CD4-positive, alpha-beta T cell (primary cell): ENCODE measurements around the gene LGALS4. TPM values are rescaled to one million over a fixed set of nuclear protein-coding genes. Genes with fewer than 3 reads are reported as not detected.
A peak's percentile ranks its signal among the peaks of the same experiment; 100 is the strongest.

Experiments
- ATAC-seq: fragments of 200-7000 bp; cut with Tn5 transposase; one replicate; pipeline ENCODE4 v1.10.0; 2022; ENCODE audit warnings: mild to moderate bottlenecking; ENCODE audit not compliant: poor library complexity
- CTCF ChIA-PET: fragments of 350-600 bp; sonication (Branson Sonifier 250); formaldehyde crosslinking; loops from one replicate; lab custom pipeline; 2021; ENCODE audit warnings: antibody characterized with exemption, inconsistent platforms; lab: Charles Lee
- POLR2A ChIA-PET: fragments of 350-600 bp; sonication (Branson Sonifier 250); formaldehyde crosslinking; loops from one replicate; lab custom pipeline; 2021; ENCODE audit warnings: antibody characterized with exemption, inconsistent platforms; lab: Charles Lee
- DNase-seq, 14 experiments: peaks; one replicate each; pipeline ENCODE4 v3.0.0-alpha.2; 2013 to 2020; ENCODE audit warnings: mixed read lengths in 2 of 14
- H3K27ac ChIP-seq, 2 donors: one replicate each; pipeline versions ENCODE4 v1.5.1 to v1.7.0; 2013; ENCODE audit warnings: low read length in 2 of 2, low read depth in 1 of 2, mild to moderate bottlenecking in 1 of 2
- H3K27me3 ChIP-seq, 2 experiments: 1 replicate in 1 of 2; 2 replicates in 1 of 2; pipeline versions ENCODE4 v1.6.1 to v1.7.0; 2013; ENCODE audit warnings: low read length in 2 of 2, control low read depth in 1 of 2, mild to moderate bottlenecking in 1 of 2, moderate library complexity in 1 of 2; ENCODE audit not compliant: insufficient read depth in 2 of 2, control insufficient read depth in 1 of 2
- H3K36me3 ChIP-seq: one replicate; pipeline ENCODE4 v1.6.1; 2013; ENCODE audit warnings: low read length, control low read depth; ENCODE audit not compliant: insufficient read depth
- H3K4me1 ChIP-seq: one replicate; pipeline ENCODE4 v1.6.1; 2013; ENCODE audit warnings: low read length, control low read depth; ENCODE audit not compliant: insufficient read depth
- H3K4me3 ChIP-seq: one replicate; pipeline ENCODE4 v1.5.1; 2013; ENCODE audit warnings: mild to moderate bottlenecking, low read length, moderate library complexity
- H3K9me3 ChIP-seq, 2 experiments: 1 replicate in 1 of 2; 2 replicates in 1 of 2; pipeline versions ENCODE4 v1.6.1 to v1.7.0; 2013; ENCODE audit warnings: low read length in 2 of 2, mild to moderate bottlenecking in 2 of 2, control low read depth in 1 of 2, moderate library complexity in 1 of 2; ENCODE audit not compliant: control insufficient read depth in 1 of 2, insufficient read depth in 1 of 2
- H3K27ac Mint-ChIP-seq: one replicate; pipeline ENCODE4 v1.8.0; 2020; ENCODE audit warnings: mixed read lengths
- H3K27me3 Mint-ChIP-seq: one replicate; pipeline ENCODE4 v1.8.0; 2021; ENCODE audit warnings: mixed read lengths
- H3K36me3 Mint-ChIP-seq: one replicate; pipeline ENCODE4 v1.8.0; 2021; ENCODE audit warnings: low read depth, mixed read lengths
- H3K4me1 Mint-ChIP-seq: one replicate; pipeline ENCODE4 v1.8.0; 2021; ENCODE audit warnings: low read depth, mixed read lengths
- H3K4me3 Mint-ChIP-seq: one replicate; pipeline ENCODE4 v1.8.0; 2020; ENCODE audit warnings: mild to moderate bottlenecking, mixed read lengths
- H3K9me3 Mint-ChIP-seq: one replicate; pipeline ENCODE4 v1.8.0; 2020; ENCODE audit warnings: mixed read lengths
- CTCF ChIP-seq: fragments of 200-600 bp; IDR thresholded peaks from one replicate; pipeline ENCODE4 v1.8.0; 2022; ENCODE audit warnings: antibody characterized with exemption, mild to moderate bottlenecking
- intact Hi-C, 2 experiments: fragments of 100-400 bp; cut with DNase I in 1 of 2; cut with micrococcal nuclease in 1 of 2; formaldehyde crosslinking; loops; one replicate each; pipeline versions ENCODE4 v1.15.1 to v1.9.0; 2023 to 2025; cut with DNase I, micrococcal nuclease
- total RNA-seq, 174 experiments: library from RNA in 2 of 174; stranded (reverse) in 2 of 174; gene quantifications; one replicate each; pipeline ENCODE4 v1.2.3 and lab custom pipeline; 2021 to 2026

The LGALS4 gene
- total RNA-seq, 2 experiments from 2014 or later: 2.3 to 3.1 TPM

GRCh38 chr19:38845374-38846024 is 32.8 kb upstream of the LGALS4 start:
- Histone ChIP-seq H3K27me3 (no peaks in the 10 kb centered on the region), H3K4me3 (no peak overlapping the region), H3K9me3 (no peaks in the 10 kb centered on the region), H3K36me3 (peaks cover 82% of the 10 kb centered on the region), H3K4me1 (peaks cover 87% of the 10 kb centered on the region), H3K27ac (peak overlapping the region in 1 of 2 donors; percentile 16)
- intact Hi-C loops: loop anchor here in 1 of 2 experiments (10.0 kb wide), 1 partner anchor 111 kb away; no protein-coding TSS in a partner anchor
- ChIA-PET CTCF (interaction anchor here (1.4 kb wide), 1 partner anchor 85 kb away, joined by 3 read pairs; the partner anchor contains the start of genes MRPS12 and SARS2), POLR2A (interaction anchor here (0.5 to 9.1 kb wide), 3 partner anchors 22 to 63 kb away, joined by 3 to 170 read pairs (median 3); partner anchors contain the start of gene RINL)
- Mint-ChIP-seq H3K27me3 (peaks cover 5% of the 10 kb centered on the region), H3K27ac (peak overlapping the region; percentile 68), H3K36me3 (peaks cover 99% of the 10 kb centered on the region), H3K4me3 (peak overlapping the region; percentile 62), H3K9me3 (no peaks in the 10 kb centered on the region), H3K4me1 (peaks cover 85% of the 10 kb centered on the region)
- DNase-seq: no peak
- ATAC-seq: no peak
- TF ChIP-seq CTCF: no peak

GRCh38 chr19:38844093-38844686 is 31.4 kb upstream of the LGALS4 start:
- ChIA-PET POLR2A (interaction anchor here (1.4 kb wide), 1 partner anchor 12 kb away, joined by 6 read pairs; the partner anchor contains the start of gene ECH1), CTCF (no interaction called here)
- H3K4me1 ChIP-seq: peaks cover 89% of the 10 kb centered on the region
- intact Hi-C loops: loop anchor here (5.0 to 10.0 kb wide), 2 partner anchors 33 to 109 kb away; partner anchors contain the start of gene RINL (in 1 of the 2)
- H3K27ac ChIP-seq: peak overlapping the region in 1 of 2 donors; percentile 16
- H3K36me3 ChIP-seq: peaks cover 94% of the 10 kb centered on the region
- H3K4me1 Mint-ChIP-seq: peaks cover 87% of the 10 kb centered on the region
- ATAC-seq (no peak), DNase-seq (no peak)
- peaks cover 99% of the 10 kb centered on the region for H3K36me3 Mint-ChIP-seq
- peaks cover 5% of the 10 kb centered on the region for H3K27me3 Mint-ChIP-seq
- H3K9me3 ChIP-seq: no peaks in the 10 kb centered on the region
- H3K27ac Mint-ChIP-seq: peak overlapping the region; percentile 88
- no peak for TF ChIP-seq CTCF
- H3K9me3 Mint-ChIP-seq: no peaks in the 10 kb centered on the region
- H3K4me3 Mint-ChIP-seq: peak overlapping the region; percentile 84
- H3K27me3 ChIP-seq: no peaks in the 10 kb centered on the region
- no peak overlapping the region for H3K4me3 ChIP-seq

DNA sequence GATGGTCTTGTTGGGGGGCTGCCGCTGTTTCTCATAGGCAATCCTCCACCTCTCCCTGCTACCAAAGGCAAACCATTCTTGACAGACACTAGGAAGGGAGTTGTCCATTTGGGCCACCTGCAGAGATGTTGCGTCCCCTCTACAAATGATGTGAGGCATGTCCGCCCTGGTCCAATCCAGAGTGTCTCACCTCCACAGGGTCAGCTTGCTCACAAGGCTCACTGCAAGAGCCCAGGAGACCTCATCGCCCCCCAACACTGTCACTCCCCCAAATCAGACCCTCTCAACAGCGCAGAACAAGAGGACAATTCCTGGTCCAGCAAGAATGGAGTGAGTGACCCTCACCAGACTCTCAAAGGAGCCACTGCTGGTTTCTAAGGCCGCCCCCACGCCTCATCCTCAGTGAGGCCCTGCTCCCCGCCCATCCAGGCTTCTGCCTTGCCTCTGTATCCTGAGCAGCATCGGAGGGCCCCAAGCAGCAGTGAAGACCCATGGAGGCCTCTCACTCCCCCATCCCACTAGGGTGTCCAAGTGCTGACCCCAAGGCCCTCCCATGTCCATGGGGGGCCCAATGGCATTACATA is 30.5 kb upstream of the LGALS4 start:
- Histone ChIP-seq H3K27me3 (no peaks in the 10 kb centered on the region), H3K9me3 (no peaks in the 10 kb centered on the region), H3K36me3 (peaks cover 97% of the 10 kb centered on the region), H3K27ac (peak overlapping the region; percentile 16 to 47), H3K4me3 (no peak overlapping the region), H3K4me1 (peaks cover 80% of the 10 kb centered on the region)
- DNase-seq: no peak
- no peak for ATAC-seq
- POLR2A ChIA-PET: interaction anchor here (1.7 to 2.3 kb wide), 2 partner anchors 11 to 27 kb away, joined by 30 to 35 read pairs; partner anchors contain the start of gene ECH1
- TF ChIP-seq CTCF: no peak
- H3K27me3 Mint-ChIP-seq: peaks cover 5% of the 10 kb centered on the region
- H3K4me3 Mint-ChIP-seq: peak overlapping the region; percentile 84
- CTCF ChIA-PET: interaction anchor here (1.3 to 1.4 kb wide), 2 partner anchors 26 to 73 kb away, joined by 5 to 6 read pairs; no protein-coding TSS in a partner anchor
- peaks cover 99% of the 10 kb centered on the region for H3K36me3 Mint-ChIP-seq
- H3K4me1 Mint-ChIP-seq: peaks cover 78% of the 10 kb centered on the region
- intact Hi-C loops: loop anchor here (2.0 to 10.0 kb wide), 3 partner anchors 34 to 108 kb away; partner anchors contain the start of genes NFKBIB (in 1 of the 2), RINL (in 1 of the 2) and SIRT2 (in 1 of the 2)
- H3K27ac Mint-ChIP-seq: peak overlapping the region; percentile 88
- H3K9me3 Mint-ChIP-seq: no peaks in the 10 kb centered on the region
